GM23248 (cell line): ENCODE measurements around the gene C22orf42.

Experiments
- EZH2 ChIP-seq: fragments of 200-600 bp; sonication (generic); IDR thresholded peaks from 2 replicates; pipeline ENCODE4 v1.6.1; 2018; ENCODE audit warnings: antibody characterized with exemption, mild to moderate bottlenecking; ENCODE audit not compliant: insufficient read depth, poor library complexity, severe bottlenecking
- EZH2phosphoT487 ChIP-seq: fragments of 200-600 bp; sonication (generic); IDR thresholded peaks from 2 replicates; pipeline ENCODE4 v1.6.1; 2018; ENCODE audit warnings: antibody characterized with exemption, moderate library complexity, mild to moderate bottlenecking, low read depth; ENCODE audit not compliant: insufficient read depth

DNA sequence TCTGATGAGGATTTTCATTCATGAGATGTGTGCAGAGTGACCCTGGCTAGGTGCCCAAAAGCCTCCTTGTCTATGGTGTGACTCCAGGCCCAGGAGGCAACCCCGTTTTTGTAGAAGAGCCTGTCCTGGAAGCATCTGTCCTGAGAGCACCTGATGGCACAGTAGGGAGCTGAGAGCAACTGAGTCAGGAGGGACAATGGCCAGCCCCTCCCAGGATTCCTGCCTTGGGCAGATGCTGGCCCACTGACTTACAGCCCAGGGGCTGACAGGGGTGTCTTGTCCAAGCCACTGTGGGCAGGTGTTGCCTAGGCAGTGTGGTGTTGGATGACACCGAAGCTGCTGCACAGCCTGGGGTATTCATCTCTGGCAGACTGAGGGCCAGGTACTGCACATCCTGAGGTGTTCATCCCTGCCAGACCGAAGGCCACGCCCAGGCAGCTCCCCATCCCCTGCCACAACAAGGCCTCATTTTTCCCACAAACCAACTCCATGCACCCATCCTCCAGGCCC, 48.9 kb upstream of the C22orf42 start:
- no peak for TF ChIP-seq EZH2
- TF ChIP-seq EZH2phosphoT487 = no peak
